OCI-LY7 (cell line): ENCODE results near the gene VPS18. TPM values are rescaled to one million over a fixed set of nuclear protein-coding genes. Genes with fewer than 3 reads are reported as not detected.

Experiments used
- BruUV-seq: library from RNA; stranded (reverse); fragments of 400-500 nt; replicated peaks from 2 replicates; lab custom pipeline; 2021; lab: Mats Ljungman, UMichigan
- CTCF ChIA-PET: fragments of 300-600 bp; sonication (Branson Sonifier 250); formaldehyde crosslinking; loops from one replicate; lab custom pipeline; 2022; ENCODE audit warnings: antibody characterized with exemption; ENCODE audit not compliant: unreplicated experiment; lab: Charles Lee
- POLR2A ChIA-PET: fragments of 300-600 bp; sonication (Branson Sonifier 250); formaldehyde crosslinking; loops from one replicate; lab custom pipeline; 2022; ENCODE audit warnings: antibody characterized with exemption; lab: Charles Lee
- DNase-seq: peaks from one replicate; pipeline ENCODE4 v3.0.0-alpha.2; 2015; ENCODE audit warnings: low spot score
- H2AFZ ChIP-seq: fragments of 200-600 bp; sonication (generic), shearing (Covaris generic); 2 replicates; pipeline ENCODE4 v1.6.1; 2014; ENCODE audit warnings: mild to moderate bottlenecking, antibody characterized with exemption, low read length, moderate library complexity
- H3K27ac ChIP-seq: fragments of 200-600 bp; sonication (generic); 2 replicates; pipeline ENCODE4 v1.5.1; 2014; ENCODE audit warnings: mixed run types, low read depth, mild to moderate bottlenecking, moderate library complexity, low read length, inconsistent platforms; ENCODE audit not compliant: poor library complexity, severe bottlenecking
- H3K36me3 ChIP-seq: fragments of 200-600 bp; sonication (generic); 2 replicates; pipeline ENCODE4 v1.6.1; 2014; ENCODE audit warnings: mild to moderate bottlenecking, antibody characterized with exemption, low read length, moderate library complexity, mixed read lengths; ENCODE audit not compliant: insufficient read depth
- H3K4me1 ChIP-seq: fragments of 200-600 bp; sonication (generic); 2 replicates; pipeline ENCODE4 v1.5.1; 2014; ENCODE audit warnings: mild to moderate bottlenecking, low read length; ENCODE audit not compliant: insufficient read depth, poor library complexity, severe bottlenecking
- H3K4me2 ChIP-seq: fragments of 200-600 bp; sonication (generic); 2 replicates; pipeline ENCODE4 v1.6.1; 2014; ENCODE audit warnings: mild to moderate bottlenecking, low read length
- H3K4me3 ChIP-seq: fragments of 200-600 bp; sonication (generic); 2 replicates; pipeline ENCODE4 v1.5.1; 2014; ENCODE audit warnings: mild to moderate bottlenecking, low read depth, low read length; ENCODE audit not compliant: poor library complexity, severe bottlenecking
- H3K79me2 ChIP-seq: fragments of 200-600 bp; sonication (generic); 2 replicates; pipeline ENCODE4 v1.6.1; 2016; ENCODE audit warnings: low read depth, mild to moderate bottlenecking, low read length, moderate library complexity, mixed read lengths; ENCODE audit not compliant: insufficient read depth
- H3K9me2 ChIP-seq: fragments of 200-600 bp; sonication (generic); 2 replicates; pipeline ENCODE4 v1.6.1; 2016; ENCODE audit warnings: mild to moderate bottlenecking, low read length, mixed read lengths; ENCODE audit not compliant: insufficient read depth
- H3K9me3 ChIP-seq: fragments of 200-600 bp; sonication (generic); 2 replicates; pipeline ENCODE4 v1.6.1; 2014; ENCODE audit warnings: mild to moderate bottlenecking, mixed run types, low read length, mixed read lengths
- H4K20me1 ChIP-seq: fragments of 200-600 bp; sonication (generic); 2 replicates; pipeline ENCODE4 v1.6.1; 2014; ENCODE audit warnings: mild to moderate bottlenecking, antibody characterized with exemption, low read length, moderate library complexity, mixed read lengths; ENCODE audit not compliant: insufficient read depth
- EZH2phosphoT487 ChIP-seq: fragments of 200-600 bp; sonication (generic); IDR thresholded peaks from 2 replicates; pipeline ENCODE4 v1.6.1; 2018; ENCODE audit warnings: low read depth, borderline replicate concordance, mild to moderate bottlenecking, mixed run types, antibody characterized with exemption, low read length, moderate library complexity, mixed read lengths
- intact Hi-C: fragments of 100-400 bp; cut with micrococcal nuclease; formaldehyde crosslinking; loops from one replicate; pipeline ENCODE4 v1.10.0; 2022; ENCODE audit not compliant: unreplicated experiment
- total RNA-seq, 2 experiments: library from RNA; depleted of rRNA in 1 of 2; stranded (reverse); fragments of >200 nt in 1 of 2; shearing (Covaris generic) in 1 of 2; gene quantifications; 2 replicates each; pipeline ENCODE4 v1.2.3, GENCODE V29; 2014 to 2022
- TF ChIP-seq, protein P1 (sequence below): fragments of 200-600 bp; sonication (generic); conservative IDR thresholded peaks from 2 replicates; pipeline ENCODE4 v1.5.1; 2014; ENCODE audit warnings: mild to moderate bottlenecking, antibody characterized with exemption, low read length, moderate library complexity, mixed read lengths

VPS18 gene
- total RNA-seq, 2 experiments from 2014 or later, result 24.5 to 30.7 TPM

DNA sequence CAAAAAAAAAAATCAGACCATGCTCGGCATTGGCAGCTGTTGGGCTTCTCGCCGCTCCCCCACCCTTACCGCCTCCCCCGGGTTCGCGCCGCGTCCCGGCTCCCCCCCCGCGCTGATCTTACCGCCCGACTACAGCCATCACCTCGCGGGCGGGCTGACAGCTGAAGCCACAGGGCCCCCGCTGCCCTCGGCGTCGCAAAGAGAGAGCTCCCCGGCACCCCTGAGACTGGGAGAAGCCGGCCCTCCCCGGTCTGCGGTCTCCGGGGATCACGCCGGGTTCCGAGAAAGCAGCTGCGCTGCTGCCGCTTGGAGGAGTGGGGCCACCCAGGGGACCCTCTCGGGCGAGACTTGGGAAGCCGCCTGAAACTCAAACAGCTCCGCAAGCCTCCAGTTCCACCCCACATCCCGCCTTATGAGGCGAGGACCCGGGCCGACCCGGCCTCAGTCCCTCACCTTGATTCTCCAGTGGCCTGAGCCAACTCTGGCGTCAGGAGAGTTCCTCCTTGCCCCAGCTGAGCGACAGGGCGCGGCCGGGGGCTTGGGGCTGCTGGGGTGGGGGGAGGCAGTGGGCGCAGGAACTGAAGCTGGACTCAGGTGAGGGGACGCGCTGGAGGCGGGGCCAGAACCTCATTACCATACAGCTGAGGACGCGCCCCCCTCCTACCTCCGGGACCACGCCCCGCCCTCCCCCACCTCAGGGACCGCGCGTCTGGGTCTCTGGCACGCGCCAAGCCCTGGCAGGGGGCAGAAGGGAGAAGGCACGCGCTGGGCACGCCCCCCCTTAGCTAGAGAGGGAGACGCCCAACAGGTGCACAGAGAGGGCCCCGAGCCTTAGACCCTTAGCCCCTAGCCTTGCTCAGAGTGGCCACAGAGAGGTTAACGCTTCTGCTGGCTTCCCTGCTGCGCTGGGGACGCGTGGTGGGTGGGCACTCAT, 33.9 kb downstream of the VPS18 start:
- no TSS peak for BruUV-seq
- CTCF ChIA-PET, result interaction anchor here (0.5 kb wide), 1 partner anchor 48 kb away, joined by 5 read pairs; no protein-coding TSS in a partner anchor
- POLR2A ChIA-PET, result no interaction called here
- Histone ChIP-seq H3K27ac (no peak overlapping the region), H3K9me2 (no peaks in the 10 kb centered on the region), H4K20me1 (no peaks in the 10 kb centered on the region), H3K4me2 (peak overlapping the region; percentile 68), H3K79me2 (no peaks in the 10 kb centered on the region), H3K4me3 (peak overlapping the region; percentile 42), H3K4me1 (peaks cover 22% of the 10 kb centered on the region), H3K9me3 (no peaks in the 10 kb centered on the region), H2AFZ (no peak overlapping the region), H3K36me3 (no peaks in the 10 kb centered on the region)
- DNase-seq, result no peak
- TF ChIP-seq, protein P1, sequence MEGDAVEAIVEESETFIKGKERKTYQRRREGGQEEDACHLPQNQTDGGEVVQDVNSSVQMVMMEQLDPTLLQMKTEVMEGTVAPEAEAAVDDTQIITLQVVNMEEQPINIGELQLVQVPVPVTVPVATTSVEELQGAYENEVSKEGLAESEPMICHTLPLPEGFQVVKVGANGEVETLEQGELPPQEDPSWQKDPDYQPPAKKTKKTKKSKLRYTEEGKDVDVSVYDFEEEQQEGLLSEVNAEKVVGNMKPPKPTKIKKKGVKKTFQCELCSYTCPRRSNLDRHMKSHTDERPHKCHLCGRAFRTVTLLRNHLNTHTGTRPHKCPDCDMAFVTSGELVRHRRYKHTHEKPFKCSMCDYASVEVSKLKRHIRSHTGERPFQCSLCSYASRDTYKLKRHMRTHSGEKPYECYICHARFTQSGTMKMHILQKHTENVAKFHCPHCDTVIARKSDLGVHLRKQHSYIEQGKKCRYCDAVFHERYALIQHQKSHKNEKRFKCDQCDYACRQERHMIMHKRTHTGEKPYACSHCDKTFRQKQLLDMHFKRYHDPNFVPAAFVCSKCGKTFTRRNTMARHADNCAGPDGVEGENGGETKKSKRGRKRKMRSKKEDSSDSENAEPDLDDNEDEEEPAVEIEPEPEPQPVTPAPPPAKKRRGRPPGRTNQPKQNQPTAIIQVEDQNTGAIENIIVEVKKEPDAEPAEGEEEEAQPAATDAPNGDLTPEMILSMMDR, result no peak
- TF ChIP-seq EZH2phosphoT487, result no peak; the same call in 1 of the 2 replicates
- intact Hi-C loops, result no loop called here

DNA sequence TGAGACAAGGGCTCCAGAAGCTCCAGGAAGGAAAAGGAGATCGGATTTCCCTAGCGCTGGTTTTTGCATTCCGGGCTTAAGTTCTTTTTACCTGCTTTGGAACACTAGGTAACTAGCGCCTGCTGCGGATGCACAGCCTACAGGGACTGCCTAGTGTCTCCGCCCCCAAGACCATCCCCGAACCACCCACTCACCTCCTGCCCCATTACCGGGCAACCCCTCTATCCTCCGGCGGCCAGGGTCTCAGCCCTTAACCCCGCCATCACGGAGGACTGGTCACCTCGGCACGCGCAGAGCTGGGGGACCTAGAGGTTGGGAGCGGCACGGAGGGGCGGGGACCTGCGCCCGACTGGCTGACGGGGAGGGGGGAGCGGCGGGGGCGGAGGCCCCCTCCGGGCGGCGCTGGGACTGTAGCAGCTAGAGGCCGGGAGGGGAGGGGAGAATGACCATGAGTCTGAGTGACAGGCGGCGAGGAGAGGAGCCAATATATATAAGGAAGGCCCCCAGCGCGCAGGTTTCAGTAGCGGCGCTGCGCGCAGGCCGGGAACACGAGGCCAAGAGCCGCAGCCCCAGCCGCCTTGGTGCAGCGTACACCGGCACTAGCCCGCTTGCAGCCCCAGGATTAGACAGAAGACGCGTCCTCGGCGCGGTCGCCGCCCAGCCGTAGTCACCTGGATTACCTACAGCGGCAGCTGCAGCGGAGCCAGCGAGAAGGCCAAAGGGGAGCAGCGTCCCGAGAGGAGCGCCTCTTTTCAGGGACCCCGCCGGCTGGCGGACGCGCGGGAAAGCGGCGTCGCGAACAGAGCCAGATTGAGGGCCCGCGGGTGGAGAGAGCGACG, 34.8 kb downstream of the VPS18 start, which contains the start of gene DLL4:
Gene DLL4, plus strand, starts transcription at position 520 of the 839 bp plus-strand sequence. CDS start 329 bp downstream, outside the sequence.
- H4K20me1 ChIP-seq, result no peaks in the 10 kb centered on the region
- intact Hi-C loops, result no loop called here
- ChIA-PET POLR2A (interaction anchor here (1.1 kb wide), 1 partner anchor 11 kb away, joined by 3 read pairs; no protein-coding TSS in a partner anchor), CTCF (interaction anchor here (1.1 kb wide), 1 partner anchor 26 kb away, joined by 4 read pairs; no protein-coding TSS in a partner anchor)
- no peaks in the 10 kb centered on the region for H3K9me2 ChIP-seq
- H3K79me2 ChIP-seq, result no peaks in the 10 kb centered on the region
- H2AFZ ChIP-seq, result no peak within 1 kb of the TSS
- no peak for DNase-seq
- no TSS peak for BruUV-seq
- H3K27ac ChIP-seq, result no peak within 1 kb of the TSS
- no peaks in the 10 kb centered on the region for H3K36me3 ChIP-seq
- peak within 1 kb of the TSS; percentile 42 for H3K4me3 ChIP-seq
- peak; percentile 53 for TF ChIP-seq EZH2phosphoT487
- TF ChIP-seq, protein P1, result no peak
- no peaks in the 10 kb centered on the region for H3K9me3 ChIP-seq
- peak within 1 kb of the TSS; percentile 68 for H3K4me2 ChIP-seq
- H3K4me1 ChIP-seq, result peaks cover 26% of the 10 kb centered on the region
